HG02852 (cell line): ENCODE results near the gene FRMPD4.
"Not testable (repeated sequence)": the region's sequence is repeated elsewhere in the genome, so short reads cannot be mapped to it uniquely, and the experiment has no call there.

ENCODE experiments used
- ATAC-seq: cut with Tn5 transposase; IDR thresholded peaks from one replicate; pipeline ENCODE4 v1.9.1; 2021; ENCODE audit warnings: mild to moderate bottlenecking, moderate library complexity; ENCODE audit not compliant: unreplicated experiment

The FRMPD4 gene

GRCh38 chrX:12494400-12495138, 356.3 kb downstream of the FRMPD4 start:
- no peak for ATAC-seq

DNA sequence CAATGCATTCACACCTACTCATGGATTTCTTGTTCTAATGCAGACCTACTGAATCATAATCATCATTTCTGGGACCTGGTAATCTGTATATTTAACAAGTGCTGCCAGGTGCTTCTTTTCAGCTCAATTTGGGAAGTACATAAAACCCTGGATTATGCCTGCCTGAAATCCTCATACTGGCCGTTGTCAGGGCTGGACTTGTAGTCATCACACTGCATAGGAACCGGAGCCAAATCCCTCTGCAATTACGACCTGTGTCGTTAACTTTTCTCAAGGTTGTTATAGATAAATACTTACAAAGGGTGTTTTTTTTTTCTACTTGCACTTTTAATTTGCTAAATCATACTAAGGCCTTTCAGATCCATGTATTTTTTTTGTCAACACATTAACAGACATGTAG, 358.1 kb downstream of the FRMPD4 start:
- no peak for ATAC-seq

DNA sequence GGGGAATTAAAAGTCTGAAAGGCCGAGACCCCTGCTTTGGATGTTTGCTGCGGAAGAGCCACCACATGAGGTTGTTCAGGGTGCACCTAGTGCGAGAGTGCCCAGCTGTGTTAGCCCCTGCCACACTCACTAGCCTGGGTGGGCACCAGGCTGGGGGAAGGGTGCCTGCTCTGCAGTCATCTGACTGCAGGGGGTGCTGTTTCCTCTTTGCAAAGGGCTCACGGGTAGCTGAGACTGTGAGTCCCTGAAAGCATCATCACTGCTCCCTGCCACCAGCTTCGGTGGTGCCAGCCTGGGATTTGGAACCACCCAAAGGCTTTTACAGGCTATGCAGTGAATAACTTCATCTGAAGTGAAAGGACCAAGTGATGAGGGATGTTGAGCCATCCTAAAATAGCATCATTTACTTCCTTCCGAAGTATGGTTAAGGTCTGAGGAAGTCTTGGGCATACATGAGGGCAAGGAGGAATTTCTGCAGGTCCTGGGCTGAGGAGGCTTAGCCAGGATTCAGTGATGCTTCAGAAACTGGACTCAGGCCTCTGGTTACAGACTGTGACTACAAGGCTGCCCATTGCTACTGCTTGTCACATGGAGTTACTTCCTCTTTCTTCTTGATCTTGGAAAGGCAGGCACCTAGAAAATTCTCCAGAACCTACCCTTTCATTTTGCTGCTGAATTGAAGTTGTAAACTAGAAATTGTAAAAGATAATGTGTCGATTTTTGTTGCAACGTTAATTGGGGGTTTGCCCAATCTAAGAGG, 359.7 kb downstream of the FRMPD4 start:
- ATAC-seq: no peak

- no peak for ATAC-seq
Measured at GRCh38 chrX:12505127-12505526, 366.9 kb downstream of the FRMPD4 start.

GRCh38 chrX:12515384-12515783, 377.1 kb downstream of the FRMPD4 start:
- peak; percentile 81 for ATAC-seq

DNA sequence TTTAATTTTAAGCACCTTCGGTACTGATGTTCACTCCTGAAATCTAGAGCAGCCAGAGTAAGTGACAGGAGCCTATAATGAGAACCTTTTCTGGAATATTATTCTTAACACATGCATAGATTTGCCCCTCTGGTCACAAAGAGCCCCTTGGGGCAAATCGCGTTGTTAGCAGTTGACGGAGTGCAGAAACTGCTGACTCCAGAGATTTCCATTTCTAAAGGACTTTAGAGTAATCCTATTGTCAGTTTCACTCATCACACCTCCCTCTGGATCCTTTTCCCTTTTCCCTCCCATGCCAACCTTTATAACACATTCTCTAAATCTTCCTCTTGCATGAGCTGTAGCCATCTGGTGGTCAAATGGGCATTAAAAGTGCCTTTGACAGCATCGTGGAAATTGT, 388.0 kb downstream of the FRMPD4 start:
- ATAC-seq: no peak

GRCh38 chrX:12538096-12538495, 399.8 kb downstream of the FRMPD4 start:
- ATAC-seq: not testable (repeated sequence)

DNA sequence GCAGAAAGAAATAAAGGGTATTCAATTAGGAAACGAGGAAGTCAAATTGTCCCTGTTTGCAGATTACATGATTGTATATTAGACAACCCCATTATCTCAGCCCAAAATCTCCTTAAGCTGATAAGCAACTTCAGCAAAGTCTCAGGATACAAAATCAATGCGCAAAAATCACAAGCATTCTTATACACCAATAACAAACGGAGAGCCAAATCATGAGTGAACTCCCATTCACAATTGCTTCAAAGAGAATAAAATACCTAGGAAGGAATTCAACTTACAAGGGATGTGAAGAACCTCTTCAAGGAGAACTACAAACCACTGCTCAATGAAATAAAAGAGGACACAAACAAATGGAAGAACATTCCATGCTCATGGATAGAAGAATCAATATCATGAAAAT, 404.0 kb downstream of the FRMPD4 start:
- not testable (repeated sequence) for ATAC-seq

- ATAC-seq: no peak
Measured at GRCh38 chrX:12548341-12548740, 410.1 kb downstream of the FRMPD4 start.

DNA sequence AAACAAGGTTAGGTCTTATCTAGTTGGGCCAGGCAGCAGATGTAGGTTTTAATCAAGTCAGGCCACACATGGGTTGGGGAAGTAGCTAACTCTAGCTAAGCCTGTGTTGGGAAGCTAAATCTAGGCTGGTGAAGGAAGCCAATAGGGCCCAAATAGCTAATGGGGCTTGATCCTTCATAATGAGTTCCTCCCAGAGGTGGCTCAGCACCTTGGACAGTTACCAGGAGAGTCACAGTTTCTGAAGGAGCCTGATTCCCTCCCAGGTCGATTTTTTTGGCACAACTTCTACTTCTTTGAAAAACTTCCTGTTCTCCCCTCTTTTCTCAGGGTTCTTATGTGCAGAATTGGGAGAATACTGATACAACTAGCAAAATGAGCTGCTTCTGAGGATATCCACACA, 410.5 kb downstream of the FRMPD4 start:
- ATAC-seq: no peak

GRCh38 chrX:12554206-12554605, 415.9 kb downstream of the FRMPD4 start:
- ATAC-seq: no peak

GRCh38 chrX:12563121-12563520, 424.8 kb downstream of the FRMPD4 start:
- no peak for ATAC-seq

GRCh38 chrX:12564221-12564620, 425.9 kb downstream of the FRMPD4 start:
- no peak for ATAC-seq

- ATAC-seq: no peak
Measured at GRCh38 chrX:12567857-12568256, 429.6 kb downstream of the FRMPD4 start.

DNA sequence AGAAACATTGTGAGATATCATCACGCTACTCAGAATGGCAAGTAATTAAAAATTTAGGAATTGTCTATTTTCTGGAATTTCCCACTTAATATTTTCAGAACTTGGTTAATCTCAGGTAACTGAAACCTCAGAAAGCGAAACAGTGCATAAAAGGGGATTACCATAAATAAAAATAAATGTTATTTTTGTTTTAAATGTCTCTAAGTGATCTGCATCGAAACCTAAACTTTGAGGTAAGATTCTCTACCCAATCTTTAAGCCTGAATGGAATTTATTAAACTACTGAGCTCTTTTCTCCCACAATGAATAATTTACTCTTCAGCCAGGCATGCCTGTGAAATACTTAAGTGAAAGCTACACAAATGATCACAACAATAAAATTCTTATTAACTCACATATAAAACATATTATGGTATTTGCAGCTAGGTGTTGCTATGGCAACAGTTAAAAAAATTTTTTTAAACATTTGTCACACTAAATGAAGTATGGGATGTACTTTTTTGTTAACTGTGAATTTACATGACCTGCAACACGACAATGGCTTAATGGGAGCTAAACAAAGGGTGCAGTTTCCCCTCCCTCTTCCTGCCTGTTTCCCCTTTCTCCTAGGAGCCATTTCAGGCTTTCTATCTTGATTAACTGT, 432.7 kb downstream of the FRMPD4 start:
- ATAC-seq: no peak

GRCh38 chrX:12579311-12579710, 441.0 kb downstream of the FRMPD4 start:
- no peak for ATAC-seq

GRCh38 chrX:12580548-12580947, 442.3 kb downstream of the FRMPD4 start:
- no peak for ATAC-seq

GRCh38 chrX:12581546-12581945, 443.3 kb downstream of the FRMPD4 start:
- ATAC-seq: no peak

GRCh38 chrX:12582649-12583048, 444.4 kb downstream of the FRMPD4 start:
- no peak for ATAC-seq

GRCh38 chrX:12583543-12583942, 445.3 kb downstream of the FRMPD4 start:
- ATAC-seq: no peak

DNA sequence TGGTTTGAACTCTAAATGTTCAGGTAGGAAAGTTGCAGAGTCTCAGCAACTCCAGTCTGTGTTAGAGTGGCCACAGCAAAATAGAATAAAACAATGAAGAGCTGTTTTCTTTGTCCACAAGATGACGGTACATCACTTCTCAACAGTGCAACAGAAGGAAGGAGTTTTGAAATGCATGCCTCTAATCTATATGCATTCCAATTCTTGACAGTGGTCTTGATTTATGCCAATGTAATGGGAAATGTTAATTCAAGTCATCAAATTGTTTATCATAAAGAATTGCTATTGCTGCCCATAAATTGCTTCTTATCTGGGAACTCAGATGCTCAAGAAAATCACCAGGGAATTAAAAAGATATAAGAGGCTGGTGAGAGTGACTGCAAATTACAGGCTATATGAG, 457.4 kb downstream of the FRMPD4 start:
- no peak for ATAC-seq

DNA sequence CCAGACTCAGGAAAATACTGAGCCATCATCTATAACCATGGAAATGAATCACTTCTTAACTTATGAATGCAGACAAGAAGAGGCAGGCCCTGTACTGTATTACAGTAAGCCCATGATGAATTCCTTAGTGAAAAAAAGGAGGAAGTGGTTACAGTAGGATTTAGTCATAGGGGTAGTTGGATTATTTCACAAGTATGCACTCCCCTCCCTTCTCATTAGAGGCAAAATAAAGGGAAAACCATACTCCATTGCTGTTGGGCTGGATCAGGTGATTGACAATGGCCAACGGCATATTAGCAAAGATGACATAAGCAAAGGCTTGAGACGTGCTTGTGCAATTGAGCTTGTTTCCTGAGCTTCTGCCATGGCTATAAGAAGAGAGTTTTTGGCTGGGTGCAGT, 471.8 kb downstream of the FRMPD4 start:
- no peak for ATAC-seq
